ENCODE results near the gene CHST11.

CHST11 gene

GRCh38 chr12:104421343-104421742, 35.4 kb upstream of the CHST11 start:
- no peak overlapping the region for H3K27ac ChIP-seq
- TF ChIP-seq ZFX (IDR thresholded peaks at IDR 0.05; ENCODE audit: borderline replicate concordance) = no peak
- no peak for TF ChIP-seq CTCF (IDR thresholded peaks at IDR 0.05)

GRCh38 chr12:104422441-104422840, 34.3 kb upstream of the CHST11 start:
- H3K27ac ChIP-seq = no peak overlapping the region
- TF ChIP-seq CTCF (IDR thresholded peaks at IDR 0.05) (no peak), ZFX (IDR thresholded peaks at IDR 0.05; ENCODE audit: borderline replicate concordance) (no peak)

GRCh38 chr12:104423273-104423672, 33.5 kb upstream of the CHST11 start:
- TF ChIP-seq ZFX (IDR thresholded peaks at IDR 0.05; ENCODE audit: borderline replicate concordance) = no peak
- no peak for TF ChIP-seq CTCF (IDR thresholded peaks at IDR 0.05)
- H3K27ac ChIP-seq = no peak overlapping the region

GRCh38 chr12:104423809-104424208, 32.9 kb upstream of the CHST11 start:
- TF ChIP-seq ZFX (IDR thresholded peaks at IDR 0.05; ENCODE audit: borderline replicate concordance) (no peak), CTCF (IDR thresholded peaks at IDR 0.05) (no peak)
- H3K27ac ChIP-seq = no peak overlapping the region

GRCh38 chr12:104424955-104425354, 31.8 kb upstream of the CHST11 start:
- H3K27ac ChIP-seq = no peak overlapping the region
- TF ChIP-seq ZFX (IDR thresholded peaks at IDR 0.05; ENCODE audit: borderline replicate concordance) = no peak
- no peak for TF ChIP-seq CTCF (IDR thresholded peaks at IDR 0.05)

GRCh38 chr12:104425614-104426013, 31.1 kb upstream of the CHST11 start:
- no peak overlapping the region for H3K27ac ChIP-seq
- TF ChIP-seq ZFX (IDR thresholded peaks at IDR 0.05; ENCODE audit: borderline replicate concordance) (no peak), CTCF (IDR thresholded peaks at IDR 0.05) (no peak)

GRCh38 chr12:104426926-104427546, 29.7 kb upstream of the CHST11 start:
- H3K27ac ChIP-seq = no peak overlapping the region
- TF ChIP-seq ZFX (IDR thresholded peaks at IDR 0.05; ENCODE audit: borderline replicate concordance) = no peak
- TF ChIP-seq CTCF (IDR thresholded peaks at IDR 0.05) = no peak

All from 22Rv1 (cell line).